ENCODE data around the gene NTN4.

DNA sequence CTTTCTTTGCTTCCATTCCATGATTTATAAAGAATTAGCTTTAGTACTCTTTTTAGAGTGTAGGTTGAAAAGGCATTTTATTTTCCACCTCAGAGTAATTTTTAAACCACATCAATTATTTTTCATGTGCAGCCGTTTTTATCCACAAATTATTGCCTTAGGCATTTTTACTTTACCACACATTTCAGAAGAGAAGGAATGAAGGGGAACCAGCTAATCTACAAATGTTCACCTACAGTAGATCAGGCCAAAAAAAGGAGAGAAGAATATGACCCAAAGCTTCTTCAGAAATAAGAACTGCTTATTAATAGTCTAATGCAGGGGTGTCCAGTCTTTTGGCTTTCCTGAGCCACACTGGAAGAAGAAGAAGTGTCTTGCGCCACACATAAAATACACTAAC is 19.8 kb upstream of the NTN4 start:
- TF ChIP-seq EZH2 (IDR thresholded peaks at IDR 0.05; ENCODE audit: insufficient read depth, poor library complexity, severe bottlenecking) (no peak), EZH2phosphoT487 (IDR thresholded peaks at IDR 0.05; ENCODE audit: insufficient read depth, low read depth) (no peak)
